Small intestine (tissue), 7 donors: ENCODE results near the gene TMEM120B. TPM values are rescaled to one million over a fixed set of nuclear protein-coding genes. Genes with fewer than 3 reads are reported as not detected.
A peak's percentile ranks its signal among the peaks of the same experiment; 100 is the strongest.

Experiments used
- DNase-seq, 2 donors: peaks; one replicate each; pipeline versions ENCODE4 v3.0.0 to v3.0.0-alpha.2; 2013
- FAIRE-seq: peaks from 2 replicates; lab custom pipeline; 2012; peaks lifted over from hg19 to GRCh38; lab: Jason Lieb, UNC
- H3K27ac ChIP-seq, 3 donors: one replicate each; pipeline ENCODE4 v1.5.1; 2013; ENCODE audit warnings: low read length in 2 of 3, mild to moderate bottlenecking in 2 of 3, control low read depth in 1 of 3, inconsistent platforms in 1 of 3, low read depth in 1 of 3, moderate library complexity in 1 of 3
- H3K27me3 ChIP-seq, 3 donors: one replicate each; pipeline ENCODE4 v1.6.1; 2013; ENCODE audit warnings: low read length in 3 of 3, inconsistent platforms in 1 of 3; ENCODE audit not compliant: control insufficient read depth in 3 of 3, insufficient read depth in 3 of 3
- H3K36me3 ChIP-seq, 3 donors: one replicate each; pipeline ENCODE4 v1.6.1; 2013; ENCODE audit warnings: low read length in 3 of 3, inconsistent platforms in 1 of 3, low read depth in 1 of 3, mild to moderate bottlenecking in 1 of 3, moderate library complexity in 1 of 3; ENCODE audit not compliant: control insufficient read depth in 3 of 3, insufficient read depth in 2 of 3
- H3K4me1 ChIP-seq, 3 donors: one replicate each; pipeline ENCODE4 v1.6.1; 2013; ENCODE audit warnings: low read length in 2 of 3, inconsistent platforms in 1 of 3, low read depth in 1 of 3, mild to moderate bottlenecking in 1 of 3, moderate library complexity in 1 of 3; ENCODE audit not compliant: control insufficient read depth in 3 of 3, insufficient read depth in 2 of 3
- H3K4me3 ChIP-seq, 3 donors: one replicate each; pipeline ENCODE4 v1.5.1; 2013; ENCODE audit warnings: low read length in 3 of 3, control low read depth in 1 of 3, inconsistent platforms in 1 of 3, low read depth in 1 of 3, mild to moderate bottlenecking in 1 of 3, moderate library complexity in 1 of 3
- H3K9me3 ChIP-seq, 2 donors: one replicate each; pipeline ENCODE4 v1.6.1; 2013; ENCODE audit warnings: low read depth in 1 of 2, low read length in 1 of 2; ENCODE audit not compliant: control insufficient read depth in 2 of 2, insufficient read depth in 1 of 2
- WGBS, 3 donors: extraction: QIAGEN DNeasy Blood & Tissue Kit; methylation state at CpG; one replicate each; pipeline ENCODE4 v1.1.7; 2013; 5-methylcytosine and 5-hydroxymethylcytosine counted together
- polyA plus RNA-seq, 4 donors: library from polyadenylated mRNA; stranded (reverse) in 3 of 4; unstranded in 1 of 4; fragments of 200-250 nt in 3 of 4; fragments of 120-200 nt in 1 of 4; gene quantifications; one replicate each; pipeline versions ENCODE4 v1.2.1 to v1.2.3, GENCODE V29; 2013
- donor health status: healthy with polysubstance abuse.
- donor health status: control.
- donor health status: control.
- donor health status: Bipolar disorder and iron deficiency.
- donor health status: healthy.

TMEM120B gene
- polyA plus RNA-seq, 4 donors: 2.7 to 11.3 (median 3.6) TPM

- Histone ChIP-seq H3K4me3 (no peak overlapping the region), H3K4me1 (peaks cover 0 to 34% (median 3%) of the 10 kb centered on the region in 3 donors), H3K9me3 (no peaks in the 10 kb centered on the region), H3K27ac (no peak overlapping the region), H3K36me3 (peaks cover 0 to 59% (median 3%) of the 10 kb centered on the region in 3 donors), H3K27me3 (no peaks in the 10 kb centered on the region)
- DNase-seq (no peak), FAIRE-seq (no peak)
- WGBS, 3 donors: 87 to 90% (median 88%) methylated on average over 14 of the region's 14 CpGs
Measured at GRCh38 chr12:121774968-121775474, 62.5 kb downstream of the TMEM120B start.

GRCh38 chr12:121775501-121775900 lies 62.9 kb downstream of the TMEM120B start:
- Histone ChIP-seq H3K9me3 (no peaks in the 10 kb centered on the region), H3K27me3 (no peaks in the 10 kb centered on the region), H3K27ac (no peak overlapping the region), H3K36me3 (peaks cover under 1 to 61% (median 7%) of the 10 kb centered on the region in 3 donors), H3K4me3 (no peak overlapping the region), H3K4me1 (peaks cover 0 to 29% (median 0%) of the 10 kb centered on the region in 3 donors)
- DNase-seq: no peak
- no peak for FAIRE-seq
- 81 to 88% (median 85%) methylated on average over 13 to 16 of the region's 16 CpGs for WGBS, 3 donors

GRCh38 chr12:121776190-121777098 lies 63.9 kb downstream of the TMEM120B start:
- FAIRE-seq: no peak
- 20 to 25% (median 22%) methylated on average over 18 to 24 of the region's 24 CpGs for WGBS, 3 donors
- H3K27ac ChIP-seq: peak overlapping the region in 1 of 3 donors; percentile 17

GRCh38 chr12:121778567-121779421 lies 66.2 kb downstream of the TMEM120B start:
- DNase-seq: no peak
- H3K27ac ChIP-seq: no peak overlapping the region
- no peak for FAIRE-seq
- peaks cover 0 to 18% (median 0%) of the 10 kb centered on the region in 3 donors for H3K4me1 ChIP-seq
- peaks cover 3 to 72% (median 10%) of the 10 kb centered on the region in 3 donors for H3K36me3 ChIP-seq
- no peak overlapping the region for H3K4me3 ChIP-seq
- H3K9me3 ChIP-seq: no peaks in the 10 kb centered on the region
- 62 to 81% (median 68%) methylated on average over 15 to 17 of the region's 17 CpGs for WGBS, 3 donors
- no peaks in the 10 kb centered on the region for H3K27me3 ChIP-seq

More at GRCh38 chr12:121776190-121777098, 63.9 kb downstream of the TMEM120B start:
- H3K4me3 ChIP-seq: no peak overlapping the region
- DNase-seq: peak; percentile 79 to 87
- no peaks in the 10 kb centered on the region for H3K27me3 ChIP-seq
- peaks cover 3 to 67% (median 10%) of the 10 kb centered on the region in 3 donors for H3K36me3 ChIP-seq
- H3K4me1 ChIP-seq: peaks cover 0 to 20% (median 0%) of the 10 kb centered on the region in 3 donors
- no peaks in the 10 kb centered on the region for H3K9me3 ChIP-seq

- no peak for DNase-seq
- H3K27me3 ChIP-seq: no peaks in the 10 kb centered on the region
- no peak overlapping the region for H3K27ac ChIP-seq
- H3K4me1 ChIP-seq: peaks cover 0 to 20% (median 0%) of the 10 kb centered on the region in 3 donors
- no peak for FAIRE-seq
- H3K36me3 ChIP-seq: peaks cover 3 to 75% (median 10%) of the 10 kb centered on the region in 3 donors
- H3K9me3 ChIP-seq: no peaks in the 10 kb centered on the region
- 93 to 95% (median 95%) methylated on average over 16 to 17 of the region's 17 CpGs for WGBS, 3 donors
- no peak overlapping the region for H3K4me3 ChIP-seq
Measured at GRCh38 chr12:121779422-121779895, 66.9 kb downstream of the TMEM120B start.

GRCh38 chr12:121780429-121780828 lies 67.9 kb downstream of the TMEM120B start:
- peaks cover 3 to 72% (median 10%) of the 10 kb centered on the region in 3 donors for H3K36me3 ChIP-seq
- no peak overlapping the region for H3K27ac ChIP-seq
- H3K9me3 ChIP-seq: no peaks in the 10 kb centered on the region
- H3K27me3 ChIP-seq: no peaks in the 10 kb centered on the region
- H3K4me1 ChIP-seq: peaks cover 0 to 26% (median 0%) of the 10 kb centered on the region in 3 donors
- 86 to 94% (median 92%) methylated on average over 11 of the region's 11 CpGs for WGBS, 3 donors
- no peak overlapping the region for H3K4me3 ChIP-seq
- FAIRE-seq (no peak), DNase-seq (no peak)

GRCh38 chr12:121781484-121781997 lies 69.0 kb downstream of the TMEM120B start:
- Histone ChIP-seq H3K27me3 (no peaks in the 10 kb centered on the region), H3K36me3 (peaks cover 3 to 72% (median 10%) of the 10 kb centered on the region in 3 donors), H3K9me3 (no peaks in the 10 kb centered on the region), H3K4me1 (peaks cover 0 to 22% (median 2%) of the 10 kb centered on the region in 3 donors), H3K27ac (peak overlapping the region in 2 of 3 donors; percentile 28 to 29), H3K4me3 (no peak overlapping the region)
- DNase-seq (peak in 1 of 2 donors; percentile 18), FAIRE-seq (no peak)
- 51 to 61% (median 61%) methylated on average over 12 of the region's 12 CpGs for WGBS, 3 donors
